ENCODE results near the gene NRN1L.
"Not testable (repeated sequence)": the region's sequence is repeated elsewhere in the genome, so short reads cannot be mapped to it uniquely, and the experiment has no call there.

The NRN1L gene

GRCh38 chr16:67907397-67908180, 22.9 kb downstream of the NRN1L start:
- no peak for DNase-seq
- no peak overlapping the region for H3K4me3 Mint-ChIP-seq
- H3K27ac Mint-ChIP-seq, result no peak overlapping the region
- CTCF ChIA-PET, result interaction anchor here (1.1 kb wide), 1 partner anchor 23 kb away, joined by 4 read pairs; no protein-coding TSS in a partner anchor
- H3K36me3 Mint-ChIP-seq, result peaks cover 17% of the 10 kb centered on the region
- H3K4me1 Mint-ChIP-seq, result peaks cover 18% of the 10 kb centered on the region
- no peaks in the 10 kb centered on the region for H3K27me3 Mint-ChIP-seq
- H3K9me3 Mint-ChIP-seq, result no peaks in the 10 kb centered on the region

GRCh38 chr16:67909056-67909742, 24.5 kb downstream of the NRN1L start:
- Mint-ChIP-seq H3K27ac (no peak overlapping the region), H3K27me3 (no peaks in the 10 kb centered on the region), H3K4me1 (peaks cover 18% of the 10 kb centered on the region), H3K36me3 (peaks cover 15% of the 10 kb centered on the region), H3K4me3 (no peak overlapping the region), H3K9me3 (no peaks in the 10 kb centered on the region)
- CTCF ChIA-PET, result interaction anchor here (7.6 kb wide), 1 partner anchor 26 kb away, joined by 39 read pairs; the partner anchor contains the start of gene NRN1L
- DNase-seq, result no peak

GRCh38 chr16:67910158-67910557, 25.5 kb downstream of the NRN1L start:
- Mint-ChIP-seq H3K27ac (no peak overlapping the region), H3K27me3 (no peaks in the 10 kb centered on the region), H3K36me3 (peaks cover 15% of the 10 kb centered on the region), H3K4me1 (peaks cover 21% of the 10 kb centered on the region), H3K4me3 (no peak overlapping the region), H3K9me3 (no peaks in the 10 kb centered on the region)
- peak; percentile 55 for DNase-seq
- CTCF ChIA-PET, result interaction anchor here (0.6 to 7.6 kb wide), 4 partner anchors 27 to 389 kb away, joined by 3 to 39 read pairs (median 6); partner anchors contain the start of gene NRN1L

GRCh38 chr16:67914758-67915495, 30.2 kb downstream of the NRN1L start:
- Mint-ChIP-seq H3K4me1 (peaks cover 20% of the 10 kb centered on the region), H3K27ac (no peak overlapping the region), H3K9me3 (no peaks in the 10 kb centered on the region), H3K4me3 (no peak overlapping the region), H3K27me3 (no peaks in the 10 kb centered on the region), H3K36me3 (peaks cover 8% of the 10 kb centered on the region)
- CTCF ChIA-PET, result interaction anchor here (0.6 to 7.6 kb wide), 6 partner anchors 12 to 394 kb away, joined by 3 to 39 read pairs (median 3); partner anchors contain the start of gene NRN1L
- DNase-seq, result no peak

- peaks cover 15% of the 10 kb centered on the region for H3K4me1 Mint-ChIP-seq
- not testable (repeated sequence) for H3K36me3 Mint-ChIP-seq, H3K27me3 Mint-ChIP-seq, H3K4me3 Mint-ChIP-seq, H3K9me3 Mint-ChIP-seq, H3K27ac Mint-ChIP-seq, DNase-seq
- CTCF ChIA-PET, result interaction anchor here (0.6 to 7.6 kb wide), 5 partner anchors 12 to 394 kb away, joined by 3 to 39 read pairs (median 3); partner anchors contain the start of gene NRN1L
These were observed 30.7 kb downstream of the NRN1L start for GRCh38 chr16:67915496-67915769.

GRCh38 chr16:67915831-67916723, 31.4 kb downstream of the NRN1L start:
- H3K4me3 Mint-ChIP-seq, result no peak overlapping the region
- H3K9me3 Mint-ChIP-seq, result no peaks in the 10 kb centered on the region
- H3K27ac Mint-ChIP-seq, result no peak overlapping the region
- H3K4me1 Mint-ChIP-seq, result peaks cover 12% of the 10 kb centered on the region
- CTCF ChIA-PET, result interaction anchor here (0.7 to 7.6 kb wide), 5 partner anchors 11 to 395 kb away, joined by 3 to 39 read pairs (median 4); partner anchors contain the start of gene NRN1L
- H3K36me3 Mint-ChIP-seq, result peaks cover 2% of the 10 kb centered on the region
- DNase-seq, result no peak
- H3K27me3 Mint-ChIP-seq, result no peaks in the 10 kb centered on the region

GRCh38 chr16:67917140-67917851, 32.6 kb downstream of the NRN1L start:
- DNase-seq, result no peak
- CTCF ChIA-PET, result interaction anchor here (0.7 to 7.6 kb wide), 6 partner anchors 11 to 101 kb away, joined by 3 to 39 read pairs (median 7); partner anchors contain the start of gene NRN1L
- peaks cover 2% of the 10 kb centered on the region for H3K36me3 Mint-ChIP-seq

GRCh38 chr16:67917852-67918236, 33.2 kb downstream of the NRN1L start:
- no peak overlapping the region for H3K27ac Mint-ChIP-seq
- peaks cover 14% of the 10 kb centered on the region for H3K4me1 Mint-ChIP-seq
- no peak for DNase-seq
- H3K36me3 Mint-ChIP-seq, result peaks cover 2% of the 10 kb centered on the region
- CTCF ChIA-PET, result interaction anchor here (0.7 to 2.4 kb wide), 5 partner anchors 11 to 101 kb away, joined by 3 to 10 read pairs (median 6); no protein-coding TSS in a partner anchor
- H3K9me3 Mint-ChIP-seq, result no peaks in the 10 kb centered on the region
- H3K4me3 Mint-ChIP-seq, result no peak overlapping the region
- H3K27me3 Mint-ChIP-seq, result no peaks in the 10 kb centered on the region

More at GRCh38 chr16:67917140-67917851, 32.6 kb downstream of the NRN1L start:
- no peak overlapping the region for H3K4me3 Mint-ChIP-seq
- H3K27me3 Mint-ChIP-seq, result no peaks in the 10 kb centered on the region
- H3K27ac Mint-ChIP-seq, result no peak overlapping the region
- H3K9me3 Mint-ChIP-seq, result no peaks in the 10 kb centered on the region
- H3K4me1 Mint-ChIP-seq, result peaks cover 14% of the 10 kb centered on the region

GRCh38 chr16:67919622-67920221, 35.0 kb downstream of the NRN1L start:
- H3K36me3 Mint-ChIP-seq, result no peaks in the 10 kb centered on the region
- no peak for DNase-seq
- CTCF ChIA-PET, result interaction anchor here (0.6 to 4.8 kb wide), 7 partner anchors 10 to 113 kb away, joined by 3 to 34 read pairs (median 3); partner anchors contain the start of gene TSNAXIP1
- no peak overlapping the region for H3K27ac Mint-ChIP-seq
- peaks cover 14% of the 10 kb centered on the region for H3K4me1 Mint-ChIP-seq
- no peaks in the 10 kb centered on the region for H3K27me3 Mint-ChIP-seq
- H3K9me3 Mint-ChIP-seq, result no peaks in the 10 kb centered on the region
- H3K4me3 Mint-ChIP-seq, result no peak overlapping the region

- Mint-ChIP-seq H3K4me1 (peaks cover 12% of the 10 kb centered on the region), H3K9me3 (no peaks in the 10 kb centered on the region), H3K36me3 (no peaks in the 10 kb centered on the region), H3K27me3 (no peaks in the 10 kb centered on the region), H3K4me3 (no peak overlapping the region), H3K27ac (no peak overlapping the region)
- CTCF ChIA-PET, result interaction anchor here (0.7 to 4.8 kb wide), 3 partner anchors 19 to 106 kb away, joined by 3 to 34 read pairs (median 4); no protein-coding TSS in a partner anchor
- no peak for DNase-seq
These were observed 37.5 kb downstream of the NRN1L start for GRCh38 chr16:67922221-67922620.

- Mint-ChIP-seq H3K27ac (no peak overlapping the region), H3K9me3 (no peaks in the 10 kb centered on the region), H3K36me3 (no peaks in the 10 kb centered on the region), H3K4me1 (peaks cover 6% of the 10 kb centered on the region), H3K4me3 (no peak overlapping the region), H3K27me3 (no peaks in the 10 kb centered on the region)
- no peak for DNase-seq
- CTCF ChIA-PET, result interaction anchor here (1.4 to 4.8 kb wide), 2 partner anchors 19 to 40 kb away, joined by 4 to 34 read pairs; no protein-coding TSS in a partner anchor
These were observed 38.1 kb downstream of the NRN1L start for GRCh38 chr16:67922740-67923139.

GRCh38 chr16:67923414-67924116, 38.9 kb downstream of the NRN1L start:
- CTCF ChIA-PET, result interaction anchor here (1.4 to 4.8 kb wide), 3 partner anchors 18 to 107 kb away, joined by 4 to 34 read pairs (median 6); no protein-coding TSS in a partner anchor
- Mint-ChIP-seq H3K27ac (peak overlapping the region; percentile 24), H3K4me3 (no peak overlapping the region), H3K36me3 (peaks cover 7% of the 10 kb centered on the region), H3K9me3 (no peaks in the 10 kb centered on the region), H3K27me3 (no peaks in the 10 kb centered on the region), H3K4me1 (peaks cover 4% of the 10 kb centered on the region)
- no peak for DNase-seq

Data from activated naive CD4-positive, alpha-beta T cell treated with anti-CD3 and anti-CD28 coated beads, Interleukin-2, amount 10 ng/mL, durations not matched to agents 7 days and 5 days (primary cell).